BJ (cell line): ENCODE data around the gene BANP. TPM values are rescaled to one million over a fixed set of nuclear protein-coding genes. Genes with fewer than 3 reads are reported as not detected.
A peak's percentile ranks its signal among the peaks of the same experiment; 100 is the strongest.

Experiments used
- CTCF ChIA-PET: fragments of 350-600 bp; formaldehyde crosslinking; extraction: SDS; loops from one replicate; lab custom pipeline; 2021; ENCODE audit warnings: antibody characterized with exemption, inconsistent platforms; lab: Yijun Ruan, JAX
- POLR2A ChIA-PET: fragments of 300-600 bp; sonication (Branson Sonifier 250); formaldehyde crosslinking; extraction: SDS; loops from one replicate; lab custom pipeline; 2021; ENCODE audit warnings: antibody characterized with exemption; lab: Charles Lee
- DNase-seq: peaks from one replicate; pipeline ENCODE4 v3.0.0-alpha.2; 2011; ENCODE audit warnings: low read depth
- H3K27me3 ChIP-seq: 2 replicates; pipeline ENCODE4 v1.6.0; 2011; ENCODE audit warnings: low read length; ENCODE audit not compliant: control insufficient read depth, insufficient read depth
- H3K36me3 ChIP-seq: 2 replicates; pipeline ENCODE4 v1.5.1; 2011; ENCODE audit warnings: low read length; ENCODE audit not compliant: control insufficient read depth, insufficient read depth
- H3K4me3 ChIP-seq: 2 replicates; pipeline ENCODE4 v1.5.1; 2011; ENCODE audit warnings: low read depth, mild to moderate bottlenecking, control low read depth, low read length
- polyA plus RNA-seq: library from polyadenylated mRNA; depleted of rRNA; stranded (reverse); fragments of >200 nt; gene quantifications from 2 replicates; pipeline ENCODE4 v1.2.3, GENCODE V29; 2011
- TF ChIP-seq, protein P1 (sequence below): IDR thresholded peaks from 2 replicates; pipeline ENCODE4 v1.5.1; 2011; ENCODE audit warnings: low read depth, mild to moderate bottlenecking, control low read depth, inconsistent platforms, low read length, moderate library complexity; ENCODE audit not compliant: insufficient read depth

The BANP gene
- polyA plus RNA-seq, 1 experiment: 16.5 TPM

DNA sequence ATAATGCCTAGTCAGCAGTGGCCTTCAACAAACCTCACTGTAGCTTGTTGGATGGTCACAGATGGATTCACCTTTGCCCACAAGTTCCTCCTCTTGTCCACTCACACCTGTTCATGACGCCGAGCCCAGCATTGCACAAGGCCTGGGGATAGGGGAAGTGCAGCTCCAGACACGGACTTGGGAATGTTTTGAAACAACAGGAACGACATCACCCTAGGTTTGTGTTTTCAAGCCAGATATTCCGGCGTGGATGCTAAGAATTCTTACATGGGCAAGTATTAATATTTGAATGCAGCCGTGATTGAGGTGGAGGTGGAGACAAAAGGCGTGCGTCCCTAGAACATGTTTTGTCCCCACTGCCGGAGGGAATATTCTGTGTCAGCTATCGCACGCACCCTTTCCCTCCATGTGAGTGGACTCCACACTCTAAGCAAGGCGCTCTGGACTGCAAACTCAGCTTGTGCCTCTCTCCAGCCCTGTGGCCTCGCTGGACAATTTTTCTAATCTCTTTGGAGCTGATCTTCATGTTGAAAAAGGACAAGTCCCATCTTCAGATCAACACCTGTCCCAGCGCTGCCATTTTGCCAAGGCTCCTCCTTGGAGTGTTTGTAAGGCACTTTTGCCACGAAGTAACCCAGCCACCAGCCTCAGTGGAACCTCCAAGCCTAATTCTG, 2.0 kb upstream of the BANP start:
- H3K27me3 ChIP-seq: no peaks in the 10 kb centered on the region
- CTCF ChIA-PET: interaction anchor here (0.6 to 2.1 kb wide), 6 partner anchors 9 to 1843 kb away, joined by 3 to 6 read pairs (median 4); no protein-coding TSS in a partner anchor
- TF ChIP-seq, protein P1, sequence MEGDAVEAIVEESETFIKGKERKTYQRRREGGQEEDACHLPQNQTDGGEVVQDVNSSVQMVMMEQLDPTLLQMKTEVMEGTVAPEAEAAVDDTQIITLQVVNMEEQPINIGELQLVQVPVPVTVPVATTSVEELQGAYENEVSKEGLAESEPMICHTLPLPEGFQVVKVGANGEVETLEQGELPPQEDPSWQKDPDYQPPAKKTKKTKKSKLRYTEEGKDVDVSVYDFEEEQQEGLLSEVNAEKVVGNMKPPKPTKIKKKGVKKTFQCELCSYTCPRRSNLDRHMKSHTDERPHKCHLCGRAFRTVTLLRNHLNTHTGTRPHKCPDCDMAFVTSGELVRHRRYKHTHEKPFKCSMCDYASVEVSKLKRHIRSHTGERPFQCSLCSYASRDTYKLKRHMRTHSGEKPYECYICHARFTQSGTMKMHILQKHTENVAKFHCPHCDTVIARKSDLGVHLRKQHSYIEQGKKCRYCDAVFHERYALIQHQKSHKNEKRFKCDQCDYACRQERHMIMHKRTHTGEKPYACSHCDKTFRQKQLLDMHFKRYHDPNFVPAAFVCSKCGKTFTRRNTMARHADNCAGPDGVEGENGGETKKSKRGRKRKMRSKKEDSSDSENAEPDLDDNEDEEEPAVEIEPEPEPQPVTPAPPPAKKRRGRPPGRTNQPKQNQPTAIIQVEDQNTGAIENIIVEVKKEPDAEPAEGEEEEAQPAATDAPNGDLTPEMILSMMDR: no peak
- POLR2A ChIA-PET: interaction anchor here (0.6 kb wide), 1 partner anchor 11 kb away, joined by 3 read pairs; no protein-coding TSS in a partner anchor
- H3K36me3 ChIP-seq: peaks cover 2% of the 10 kb centered on the region
- no peak overlapping the region for H3K4me3 ChIP-seq
- DNase-seq: no peak

DNA sequence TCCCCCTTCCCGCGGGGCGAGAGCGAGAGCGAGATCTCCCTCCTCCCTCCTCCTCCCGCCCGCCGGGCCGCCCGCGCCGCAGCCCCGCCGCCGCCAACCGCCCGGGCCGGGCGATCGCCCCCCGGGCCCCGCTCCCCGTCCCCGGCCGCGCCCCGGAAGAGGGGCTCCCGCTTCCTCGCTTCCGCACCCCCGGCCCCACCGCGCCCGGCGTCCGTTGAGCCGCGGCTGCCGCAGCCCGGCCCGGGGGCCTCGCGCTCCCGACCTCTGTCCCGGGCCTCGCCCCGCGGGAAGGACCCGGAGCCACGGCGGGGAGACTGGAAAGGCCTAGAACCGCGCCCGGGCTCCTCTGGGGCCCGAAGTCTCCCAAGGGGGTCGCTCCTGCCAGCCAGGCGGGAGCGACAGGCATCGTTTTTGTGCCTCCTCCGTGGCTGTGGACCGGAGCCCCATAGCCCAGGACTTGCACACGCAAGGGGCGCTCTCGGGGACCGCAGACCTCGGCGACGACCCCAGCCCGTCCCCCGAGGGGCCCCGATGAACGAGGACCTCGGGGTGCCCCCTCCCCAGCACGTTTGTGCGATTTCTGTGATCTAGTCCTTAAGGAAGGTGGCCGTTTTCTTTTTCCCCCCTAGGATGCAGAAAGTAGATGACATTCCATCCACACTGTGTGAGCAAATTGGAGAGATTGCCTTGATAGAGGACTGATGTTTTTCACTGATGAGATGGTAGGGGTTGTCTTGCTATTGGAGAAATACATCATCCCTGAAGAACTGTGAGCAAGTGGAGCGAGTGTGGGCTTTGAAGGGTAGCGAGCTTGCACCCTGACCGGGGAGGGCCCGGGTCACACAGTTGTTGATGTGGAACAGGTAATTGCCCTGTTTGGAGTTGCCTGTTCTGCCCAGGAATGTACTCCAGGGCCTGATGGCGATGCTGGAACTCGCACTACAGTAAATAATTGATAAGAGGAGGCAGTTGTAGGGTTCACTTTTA, 611 bp downstream of the BANP start:
- TF ChIP-seq, protein P1: peak; percentile 39; the same call in 1 of the 2 replicates
- Histone ChIP-seq H3K27me3 (no peaks in the 10 kb centered on the region), H3K36me3 (peaks cover 3% of the 10 kb centered on the region), H3K4me3 (peak overlapping the region; percentile 91)
- POLR2A ChIA-PET: no interaction called here
- DNase-seq: no peak
- CTCF ChIA-PET: interaction anchor here (0.6 to 1.6 kb wide), 5 partner anchors 11 to 486 kb away, joined by 3 to 4 read pairs (median 3); no protein-coding TSS in a partner anchor

DNA sequence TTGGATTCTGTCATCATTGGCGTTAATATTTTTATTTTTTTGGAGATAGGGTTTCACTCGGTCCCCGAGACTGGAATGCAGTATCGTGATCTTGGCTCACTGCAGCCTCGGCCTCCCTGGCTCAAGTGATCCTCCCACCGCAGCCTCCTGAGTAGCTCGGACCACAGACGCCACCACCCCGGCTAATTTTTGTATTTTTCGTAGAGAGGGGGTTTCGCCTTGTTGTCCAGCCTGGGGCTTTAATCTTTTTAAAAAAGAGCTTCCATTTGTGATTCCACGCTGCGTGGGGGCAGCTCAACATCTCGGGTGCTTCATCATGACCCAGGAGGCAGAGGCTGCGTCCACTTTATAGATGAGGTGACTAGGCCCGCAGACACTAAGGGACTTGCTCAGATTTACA, 1.5 kb downstream of the BANP start:
- no peaks in the 10 kb centered on the region for H3K27me3 ChIP-seq
- TF ChIP-seq, protein P1: no peak
- H3K4me3 ChIP-seq: no peak overlapping the region
- ChIA-PET POLR2A (no interaction called here), CTCF (interaction anchor here (0.9 to 1.6 kb wide), 3 partner anchors 81 to 485 kb away, joined by 3 to 4 read pairs (median 3); no protein-coding TSS in a partner anchor)
- peaks cover 3% of the 10 kb centered on the region for H3K36me3 ChIP-seq
- no peak for DNase-seq

DNA sequence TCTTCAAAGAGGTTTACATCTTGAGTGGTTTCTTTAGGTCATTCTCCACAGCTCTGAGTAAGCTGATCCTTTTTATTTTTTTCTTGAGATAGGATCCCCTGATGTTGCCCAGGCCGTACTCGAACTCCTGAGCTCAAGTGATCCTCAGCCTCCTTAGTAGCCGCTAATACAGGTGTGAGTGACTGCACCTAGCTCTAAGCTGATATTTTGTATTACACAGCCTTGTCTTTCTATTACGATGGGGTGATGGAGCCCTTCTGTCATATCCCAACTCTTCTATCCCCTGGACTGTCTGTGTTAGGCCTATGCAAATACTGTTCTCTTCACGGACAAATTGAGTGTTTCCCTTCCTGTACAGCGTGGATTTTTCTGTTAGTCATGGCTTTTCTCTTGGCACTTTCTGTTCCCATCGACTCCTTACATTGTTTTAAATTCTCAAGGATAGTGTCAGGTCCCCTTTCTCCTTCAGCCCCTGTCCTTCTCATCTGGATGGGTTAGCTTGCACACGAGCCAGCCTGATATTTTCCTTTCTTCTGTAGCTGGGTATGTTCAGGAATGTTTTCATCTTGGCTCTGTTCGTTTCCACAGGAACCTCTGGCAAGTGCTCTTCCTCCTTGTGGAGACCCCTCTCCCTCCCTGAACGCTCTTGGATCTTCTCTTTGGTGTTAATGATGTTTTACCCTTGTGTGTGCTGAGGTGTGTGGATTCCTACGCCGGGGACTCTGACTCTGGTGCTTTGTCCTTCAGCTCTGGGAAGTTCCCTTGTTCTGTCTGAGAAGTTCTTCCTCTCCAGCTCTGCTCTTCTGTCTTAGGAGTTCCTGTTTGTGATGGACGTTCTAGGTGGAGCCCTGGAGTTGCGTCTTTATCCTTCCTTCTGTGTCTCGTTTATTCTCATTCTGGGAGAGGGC, 2.3 kb downstream of the BANP start:
- Histone ChIP-seq H3K27me3 (no peaks in the 10 kb centered on the region), H3K4me3 (no peak overlapping the region), H3K36me3 (peaks cover 3% of the 10 kb centered on the region)
- ChIA-PET CTCF (interaction anchor here (0.9 to 1.4 kb wide), 2 partner anchors 82 to 484 kb away, joined by 3 read pairs; no protein-coding TSS in a partner anchor), POLR2A (interaction anchor here (0.6 kb wide), 1 partner anchor 415 kb away, joined by 3 read pairs; no protein-coding TSS in a partner anchor)
- no peak for DNase-seq
- TF ChIP-seq, protein P1: no peak
